A549 (cell line): ENCODE data around the gene SPOP. TPM values are rescaled to one million over a fixed set of nuclear protein-coding genes. Genes with fewer than 3 reads are reported as not detected.

ENCODE experiments used
- ATAC-seq, 2 experiments: fragments of 200-7000 bp in 1 of 2; fragments of >200 bp in 1 of 2; cut with Nextera tagmentation in 1 of 2; cut with Tn5 transposase in 1 of 2; 3 replicates each; pipeline versions ENCODE4 v1.8.0 to v1.9.1; 2018 to 2020; ENCODE audit warnings: mild to moderate bottlenecking in 1 of 2, moderate library complexity in 1 of 2
- CTCF ChIA-PET: fragments of 300-600 bp; sonication (Branson Sonifier 250); formaldehyde crosslinking; extraction: SDS; loops from one replicate; lab custom pipeline; 2021; ENCODE audit warnings: antibody characterized with exemption, inconsistent platforms; lab: Yijun Ruan, JAX
- POLR2A ChIA-PET: fragments of 350-600 bp; formaldehyde crosslinking; extraction: SDS; loops from one replicate; lab custom pipeline; 2021; ENCODE audit warnings: antibody characterized with exemption, inconsistent platforms; lab: Yijun Ruan, JAX
- DNase-seq, 2 experiments: peaks; one replicate each; pipeline versions ENCODE4 v3.0.0 to v3.0.0-alpha.2; 2011 to 2016; ENCODE audit warnings: low read depth in 1 of 2, low spot score in 1 of 2
- FAIRE-seq: peaks from 2 replicates; lab custom pipeline; 2011; peaks lifted over from hg19 to GRCh38; lab: Jason Lieb, UNC
- H3K27ac ChIP-seq, 2 experiments: fragments of >200 bp; sonication (Bioruptor Twin); formaldehyde crosslinking; 3 replicates each; pipeline ENCODE4 v1.5.1; 2016 to 2017
- H3K4me1 ChIP-seq: fragments of >200 bp; sonication (Bioruptor Twin); formaldehyde crosslinking; 3 replicates; pipeline ENCODE4 v1.6.1; 2016
- H3K4me2 ChIP-seq: fragments of >200 bp; sonication (Bioruptor Twin); formaldehyde crosslinking; 3 replicates; pipeline ENCODE4 v1.6.1; 2016
- H3K4me3 ChIP-seq: fragments of >200 bp; sonication (Bioruptor Twin); formaldehyde crosslinking; 3 replicates; pipeline ENCODE4 v1.5.1; 2016
- H3K9me3 ChIP-seq: fragments of >200 bp; sonication (Bioruptor Twin); formaldehyde crosslinking; 3 replicates; pipeline ENCODE4 v1.6.1; 2016
- CEBPB ChIP-seq, 2 experiments: fragments of >200 bp in 1 of 2; sonication (Bioruptor Twin) in 1 of 2; formaldehyde crosslinking in 1 of 2; IDR thresholded peaks; 2 replicates each; pipeline ENCODE4 v1.6.1; 2012 to 2016
- CHD2 ChIP-seq: fragments of 150-350 bp; IDR thresholded peaks from 2 replicates; pipeline ENCODE4 v1.6.1; 2014; ENCODE audit warnings: low read length; ENCODE audit not compliant: partially characterized antibody
- EHMT2 ChIP-seq: fragments of 200-600 bp; sonication (generic); IDR thresholded peaks from 2 replicates; pipeline ENCODE4 v1.6.1; 2016; ENCODE audit warnings: antibody characterized with exemption, low read depth, mild to moderate bottlenecking, moderate library complexity
- FOSB ChIP-seq: fragments of 250-450 bp; sonication (Bioruptor Pico); IDR thresholded peaks from 2 replicates; pipeline ENCODE4 v1.5.0; 2020; ENCODE audit warnings: mild to moderate bottlenecking, moderate library complexity
- FOSL2 ChIP-seq, 2 experiments: fragments of 450-650 bp in 1 of 2; fragments of >200 bp in 1 of 2; sonication (Bioruptor Twin) in 1 of 2; formaldehyde crosslinking; IDR thresholded peaks; 2 replicates each; pipeline versions ENCODE4 v1.5.0 to v1.6.1; 2016 to 2020; ENCODE audit warnings: mild to moderate bottlenecking in 1 of 2, moderate library complexity in 1 of 2
- FOXS1 ChIP-seq: fragments of 250-450 bp; sonication (Bioruptor Pico); IDR thresholded peaks from 2 replicates; pipeline ENCODE4 v1.5.0; 2020; ENCODE audit warnings: mild to moderate bottlenecking, moderate library complexity
- HEYL ChIP-seq: fragments of 250-450 bp; sonication (Bioruptor Pico); IDR thresholded peaks from 2 replicates; pipeline ENCODE4 v1.8.0; 2021; ENCODE audit warnings: mild to moderate bottlenecking, moderate library complexity
- HOXA7 ChIP-seq: fragments of 250-450 bp; sonication (Bioruptor Pico); IDR thresholded peaks from 2 replicates; pipeline ENCODE4 v1.5.0; 2020; ENCODE audit warnings: mild to moderate bottlenecking, moderate library complexity
- HOXB5 ChIP-seq: fragments of 250-450 bp; sonication (Bioruptor Pico); IDR thresholded peaks from 2 replicates; pipeline ENCODE4 v1.5.0; 2020; ENCODE audit warnings: mild to moderate bottlenecking, moderate library complexity
- JUN ChIP-seq, 2 experiments: fragments of >200 bp; sonication (Bioruptor Twin); formaldehyde crosslinking; IDR thresholded peaks; 2 replicates in 1 of 2; 3 replicates in 1 of 2; pipeline ENCODE4 v1.6.1; 2016 to 2017
- MAFK ChIP-seq: fragments of 450-650 bp; IDR thresholded peaks from 2 replicates; pipeline ENCODE4 v1.6.1; 2014; ENCODE audit not compliant: partially characterized antibody
- MYC ChIP-seq: IDR thresholded peaks from 2 replicates; pipeline ENCODE4 v1.6.1; 2012; ENCODE audit warnings: mild to moderate bottlenecking, inconsistent platforms, low read length, improper control_type of control experiment, borderline replicate concordance
- NPAS2 ChIP-seq: fragments of 250-450 bp; sonication (Bioruptor Pico); IDR thresholded peaks from 2 replicates; pipeline ENCODE4 v1.8.0; 2022; ENCODE audit warnings: mild to moderate bottlenecking, moderate library complexity, borderline replicate concordance
- POLR2A ChIP-seq: IDR thresholded peaks from 2 replicates; pipeline ENCODE4 v1.6.1; 2012; ENCODE audit warnings: mild to moderate bottlenecking, low read length
- RARB ChIP-seq: fragments of 250-450 bp; sonication (Bioruptor Pico); IDR thresholded peaks from 2 replicates; pipeline ENCODE4 v1.8.0; 2021; ENCODE audit warnings: mild to moderate bottlenecking, moderate library complexity
- RCOR1 ChIP-seq: fragments of 150-350 bp; IDR thresholded peaks from 2 replicates; pipeline ENCODE4 v1.6.1; 2014; ENCODE audit warnings: antibody characterized with exemption, low read length, low read depth
- RFX5 ChIP-seq: fragments of 450-650 bp; IDR thresholded peaks from 2 replicates; pipeline ENCODE4 v1.7.1; 2014; ENCODE audit warnings: antibody characterized with exemption, mild to moderate bottlenecking, moderate library complexity
- RNF2 ChIP-seq: fragments of 200-600 bp; sonication (generic); IDR thresholded peaks from 2 replicates; pipeline ENCODE4 v1.6.1; 2016; ENCODE audit warnings: low read depth, mild to moderate bottlenecking, antibody characterized with exemption, moderate library complexity, borderline replicate concordance
- SMC3 ChIP-seq: fragments of >200 bp; sonication (Bioruptor Twin); formaldehyde crosslinking; IDR thresholded peaks from 3 replicates; pipeline ENCODE4 v1.6.1; 2018; ENCODE audit warnings: inconsistent platforms
- TFCP2L1 ChIP-seq: fragments of 250-450 bp; sonication (Bioruptor Pico); IDR thresholded peaks from 2 replicates; pipeline ENCODE4 v1.5.0; 2021; ENCODE audit warnings: mild to moderate bottlenecking
- TP53 ChIP-seq: fragments of 250-450 bp; sonication (Bioruptor Pico); IDR thresholded peaks from 2 replicates; pipeline ENCODE4 v1.5.0; 2021; ENCODE audit warnings: mild to moderate bottlenecking, moderate library complexity
- ZFP36 ChIP-seq: fragments of 450-650 bp; IDR thresholded peaks from 2 replicates; pipeline ENCODE4 v1.6.1; 2014; ENCODE audit warnings: borderline replicate concordance; ENCODE audit not compliant: partially characterized antibody
- ZNF302 ChIP-seq: fragments of 250-450 bp; sonication (Bioruptor Pico); IDR thresholded peaks from 2 replicates; pipeline ENCODE4 v1.9.0; 2021; ENCODE audit warnings: inconsistent platforms, mild to moderate bottlenecking, moderate library complexity
- WGBS: methylation state at CpG from one replicate; pipeline ENCODE4 v1.1.6; 2017; ENCODE audit errors: missing lambda C conversion rate; 5-methylcytosine and 5-hydroxymethylcytosine counted together
- polyA plus RNA-seq, 4 experiments: library from polyadenylated mRNA; depleted of rRNA in 3 of 4; stranded (reverse); fragments of >200 nt; fragmentation: RNase III in 1 of 4; extraction: RNeasy Plus Mini Kit Qiagen cat#74134 plus additional on column Dnase treatment in 1 of 4; gene quantifications; 2 replicates in 3 of 4; 3 replicates in 1 of 4; pipeline ENCODE4 v1.2.3, GENCODE V29; 2011 to 2017
- TF ChIP-seq, protein P1 (sequence below): fragments of 450-650 bp; IDR thresholded peaks from 2 replicates; pipeline ENCODE4 v1.6.1; 2014; ENCODE audit warnings: antibody characterized with exemption
- TF ChIP-seq, protein P2 (sequence below): IDR thresholded peaks from 2 replicates; pipeline ENCODE4 v1.6.1; 2012
- TF ChIP-seq, protein P3 (sequence below): fragments of 150-350 bp; IDR thresholded peaks from 2 replicates; pipeline ENCODE4 v1.6.1; 2014; ENCODE audit warnings: low read depth, mild to moderate bottlenecking, low read length
- TF ChIP-seq, protein P4 (sequence below): IDR thresholded peaks from 2 replicates; pipeline ENCODE4 v1.6.1; 2012; ENCODE audit warnings: low read depth, borderline replicate concordance
- TF ChIP-seq, protein P5 (sequence below): fragments of >200 bp; sonication (Bioruptor Twin); formaldehyde crosslinking; IDR thresholded peaks from 3 replicates; pipeline ENCODE4 v1.5.1; 2016

The SPOP gene
- polyA plus RNA-seq, 2 of the 4 experiments (the other 2 are of a cell fraction), result 49.5 to 57.2 TPM

DNA sequence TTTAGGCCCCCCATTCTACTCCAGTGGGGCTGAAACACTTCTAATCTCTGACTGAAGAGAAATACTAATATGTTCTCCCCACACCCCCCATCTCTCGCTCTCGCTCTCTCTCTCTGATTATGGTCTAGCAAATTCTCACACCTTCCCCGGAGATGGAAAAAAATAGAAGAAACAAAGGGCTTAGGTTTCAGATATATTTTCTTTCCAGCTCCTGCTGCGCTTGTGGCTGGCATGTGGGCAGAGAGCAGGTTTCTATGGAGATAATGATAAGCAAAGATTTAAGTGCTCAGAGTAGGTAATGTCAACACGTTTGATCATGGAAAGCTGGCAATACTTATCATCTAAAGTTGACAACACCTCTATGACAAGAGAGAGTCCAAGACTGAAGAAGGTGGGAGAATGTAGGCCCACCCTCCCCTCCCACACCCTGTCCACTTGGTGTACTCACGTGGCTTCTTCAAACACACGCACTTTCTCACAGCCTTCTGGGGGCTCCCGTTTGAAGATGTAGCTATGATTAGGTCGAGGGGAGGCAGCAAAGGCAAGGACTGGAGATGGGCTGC lies 37.9 kb upstream of the SPOP start:
- WGBS, result 55% methylated on average over 9 of the region's 9 CpGs
- Histone ChIP-seq H3K9me3 (no peaks in the 10 kb centered on the region), H3K4me2 (no peak overlapping the region), H3K27ac (no peak overlapping the region), H3K4me3 (no peak overlapping the region), H3K4me1 (no peaks in the 10 kb centered on the region)
- no peak for DNase-seq
- TF ChIP-seq CHD2, result no peak
- TF ChIP-seq FOSL2 (IDR thresholded peaks at IDR 0.05), result no peak
- TF ChIP-seq FOSL2 (CRISPR knock-in tag; IDR thresholded peaks at IDR 0.05), result no peak
- TF ChIP-seq, protein P1, sequence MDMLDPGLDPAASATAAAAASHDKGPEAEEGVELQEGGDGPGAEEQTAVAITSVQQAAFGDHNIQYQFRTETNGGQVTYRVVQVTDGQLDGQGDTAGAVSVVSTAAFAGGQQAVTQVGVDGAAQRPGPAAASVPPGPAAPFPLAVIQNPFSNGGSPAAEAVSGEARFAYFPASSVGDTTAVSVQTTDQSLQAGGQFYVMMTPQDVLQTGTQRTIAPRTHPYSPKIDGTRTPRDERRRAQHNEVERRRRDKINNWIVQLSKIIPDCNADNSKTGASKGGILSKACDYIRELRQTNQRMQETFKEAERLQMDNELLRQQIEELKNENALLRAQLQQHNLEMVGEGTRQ, result no peak
- no peak for TF ChIP-seq HEYL (CRISPR knock-in tag)
- TF ChIP-seq RARB (CRISPR knock-in tag), result no peak
- TF ChIP-seq, protein P2, sequence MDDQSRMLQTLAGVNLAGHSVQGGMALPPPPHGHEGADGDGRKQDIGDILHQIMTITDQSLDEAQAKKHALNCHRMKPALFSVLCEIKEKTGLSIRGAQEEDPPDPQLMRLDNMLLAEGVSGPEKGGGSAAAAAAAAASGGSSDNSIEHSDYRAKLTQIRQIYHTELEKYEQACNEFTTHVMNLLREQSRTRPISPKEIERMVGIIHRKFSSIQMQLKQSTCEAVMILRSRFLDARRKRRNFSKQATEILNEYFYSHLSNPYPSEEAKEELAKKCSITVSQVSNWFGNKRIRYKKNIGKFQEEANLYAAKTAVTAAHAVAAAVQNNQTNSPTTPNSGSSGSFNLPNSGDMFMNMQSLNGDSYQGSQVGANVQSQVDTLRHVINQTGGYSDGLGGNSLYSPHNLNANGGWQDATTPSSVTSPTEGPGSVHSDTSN, result no peak
- TF ChIP-seq ZNF302 (CRISPR knock-in tag), result no peak
- no peak for TF ChIP-seq CEBPB (IDR thresholded peaks at IDR 0.05)
- no peak for TF ChIP-seq MAFK
- no peak for TF ChIP-seq MYC
- no peak for TF ChIP-seq FOSB (CRISPR knock-in tag)
- no peak for TF ChIP-seq RNF2
- no peak for TF ChIP-seq HOXB5 (CRISPR knock-in tag)
- no peak for TF ChIP-seq HOXA7 (CRISPR knock-in tag)
- no peak for TF ChIP-seq POLR2A
- TF ChIP-seq RCOR1, result no peak
- no peak for TF ChIP-seq TP53 (CRISPR knock-in tag)
- FAIRE-seq, result no peak
- ATAC-seq, result no peak
- ChIA-PET CTCF (interaction anchor here (1.2 to 49.7 kb wide), 8 partner anchors 13 to 378 kb away, joined by 3 to 2008 read pairs (median 5); partner anchors contain the start of genes NXPH3 and SLC35B1), POLR2A (interaction anchor here (0.6 kb wide), 1 partner anchor 9 kb away, joined by 6 read pairs; no protein-coding TSS in a partner anchor)

DNA sequence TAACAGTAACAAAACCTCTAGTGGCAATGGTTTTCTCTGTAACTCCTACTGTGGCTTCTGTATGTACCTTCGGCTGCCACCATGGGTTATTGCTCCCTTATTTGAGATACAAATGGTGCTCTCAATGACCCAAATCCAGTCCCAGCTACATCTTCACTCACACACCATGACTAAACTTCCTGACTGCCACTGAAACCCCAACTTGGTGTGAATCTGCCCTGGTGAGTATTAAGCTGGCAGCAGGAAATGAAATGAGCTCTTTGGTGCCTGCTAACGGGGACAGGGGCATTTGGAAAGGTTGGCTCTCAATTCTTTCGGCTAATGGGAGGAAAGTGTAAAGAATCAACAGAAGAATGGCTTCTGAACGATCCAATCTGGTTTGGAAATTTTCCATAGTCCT lies 37.3 kb upstream of the SPOP start:
- no peaks in the 10 kb centered on the region for H3K4me1 ChIP-seq
- no peak overlapping the region for H3K4me2 ChIP-seq
- no peak for FAIRE-seq
- ATAC-seq, result no peak
- H3K4me3 ChIP-seq, result no peak overlapping the region
- no peak for DNase-seq
- POLR2A ChIA-PET, result interaction anchor here (0.6 kb wide), 1 partner anchor 9 kb away, joined by 6 read pairs; no protein-coding TSS in a partner anchor
- no peak overlapping the region for H3K27ac ChIP-seq
- CTCF ChIA-PET, result interaction anchor here (1.0 to 49.7 kb wide), 8 partner anchors 14 to 379 kb away, joined by 3 to 2008 read pairs (median 5); partner anchors contain the start of genes NXPH3 and SLC35B1
- WGBS, result 51% methylated on average over 4 of the region's 4 CpGs
- no peaks in the 10 kb centered on the region for H3K9me3 ChIP-seq
- TF ChIP-seq FOXS1 (CRISPR knock-in tag) (no peak), RFX5 (no peak), ZFP36 (no peak), ZNF302 (CRISPR knock-in tag) (no peak), EHMT2 (no peak), MAFK (no peak), TP53 (CRISPR knock-in tag) (no peak), HOXA7 (CRISPR knock-in tag) (no peak), TFCP2L1 (CRISPR knock-in tag) (no peak), SMC3 (no peak), FOSB (CRISPR knock-in tag) (no peak), MYC (no peak), JUN (IDR thresholded peaks at IDR 0.05) (no peak), NPAS2 (no peak)
- TF ChIP-seq, protein P1, result no peak
- TF ChIP-seq, protein P3, sequence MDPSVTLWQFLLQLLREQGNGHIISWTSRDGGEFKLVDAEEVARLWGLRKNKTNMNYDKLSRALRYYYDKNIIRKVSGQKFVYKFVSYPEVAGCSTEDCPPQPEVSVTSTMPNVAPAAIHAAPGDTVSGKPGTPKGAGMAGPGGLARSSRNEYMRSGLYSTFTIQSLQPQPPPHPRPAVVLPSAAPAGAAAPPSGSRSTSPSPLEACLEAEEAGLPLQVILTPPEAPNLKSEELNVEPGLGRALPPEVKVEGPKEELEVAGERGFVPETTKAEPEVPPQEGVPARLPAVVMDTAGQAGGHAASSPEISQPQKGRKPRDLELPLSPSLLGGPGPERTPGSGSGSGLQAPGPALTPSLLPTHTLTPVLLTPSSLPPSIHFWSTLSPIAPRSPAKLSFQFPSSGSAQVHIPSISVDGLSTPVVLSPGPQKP, result no peak
- TF ChIP-seq, protein P4, sequence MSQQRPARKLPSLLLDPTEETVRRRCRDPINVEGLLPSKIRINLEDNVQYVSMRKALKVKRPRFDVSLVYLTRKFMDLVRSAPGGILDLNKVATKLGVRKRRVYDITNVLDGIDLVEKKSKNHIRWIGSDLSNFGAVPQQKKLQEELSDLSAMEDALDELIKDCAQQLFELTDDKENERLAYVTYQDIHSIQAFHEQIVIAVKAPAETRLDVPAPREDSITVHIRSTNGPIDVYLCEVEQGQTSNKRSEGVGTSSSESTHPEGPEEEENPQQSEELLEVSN, result no peak
- TF ChIP-seq, protein P5, sequence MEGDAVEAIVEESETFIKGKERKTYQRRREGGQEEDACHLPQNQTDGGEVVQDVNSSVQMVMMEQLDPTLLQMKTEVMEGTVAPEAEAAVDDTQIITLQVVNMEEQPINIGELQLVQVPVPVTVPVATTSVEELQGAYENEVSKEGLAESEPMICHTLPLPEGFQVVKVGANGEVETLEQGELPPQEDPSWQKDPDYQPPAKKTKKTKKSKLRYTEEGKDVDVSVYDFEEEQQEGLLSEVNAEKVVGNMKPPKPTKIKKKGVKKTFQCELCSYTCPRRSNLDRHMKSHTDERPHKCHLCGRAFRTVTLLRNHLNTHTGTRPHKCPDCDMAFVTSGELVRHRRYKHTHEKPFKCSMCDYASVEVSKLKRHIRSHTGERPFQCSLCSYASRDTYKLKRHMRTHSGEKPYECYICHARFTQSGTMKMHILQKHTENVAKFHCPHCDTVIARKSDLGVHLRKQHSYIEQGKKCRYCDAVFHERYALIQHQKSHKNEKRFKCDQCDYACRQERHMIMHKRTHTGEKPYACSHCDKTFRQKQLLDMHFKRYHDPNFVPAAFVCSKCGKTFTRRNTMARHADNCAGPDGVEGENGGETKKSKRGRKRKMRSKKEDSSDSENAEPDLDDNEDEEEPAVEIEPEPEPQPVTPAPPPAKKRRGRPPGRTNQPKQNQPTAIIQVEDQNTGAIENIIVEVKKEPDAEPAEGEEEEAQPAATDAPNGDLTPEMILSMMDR, result no peak
